Fibroblast of the aortic adventitia (primary cell): Measurements from ENCODE around the gene NMRAL1. TPM values are rescaled to one million over a fixed set of nuclear protein-coding genes. Genes with fewer than 3 reads are reported as not detected.

Experiments used
- DNase-seq: peaks from one replicate; pipeline ENCODE4 v3.0.0-alpha.2; 2010; ENCODE audit warnings: low read depth
- H3K4me3 ChIP-seq: 2 replicates; pipeline ENCODE4 v1.5.1; 2011; ENCODE audit warnings: low read depth, mild to moderate bottlenecking, control low read depth, low read length, moderate library complexity
- total RNA-seq: library from RNA; depleted of rRNA; stranded (reverse); fragments of >200 nt; gene quantifications from 2 replicates; pipeline ENCODE4 v1.2.3, GENCODE V29; 2012; ENCODE audit warnings: low replicate concordance
- TF ChIP-seq, protein P1 (sequence below): IDR thresholded peaks from 2 replicates; pipeline ENCODE4 v1.5.1; 2011; ENCODE audit warnings: mild to moderate bottlenecking, low read length, control low read depth, inconsistent platforms; ENCODE audit not compliant: insufficient read depth

NMRAL1 gene
- total RNA-seq, 1 donor: 43.4 TPM

DNA sequence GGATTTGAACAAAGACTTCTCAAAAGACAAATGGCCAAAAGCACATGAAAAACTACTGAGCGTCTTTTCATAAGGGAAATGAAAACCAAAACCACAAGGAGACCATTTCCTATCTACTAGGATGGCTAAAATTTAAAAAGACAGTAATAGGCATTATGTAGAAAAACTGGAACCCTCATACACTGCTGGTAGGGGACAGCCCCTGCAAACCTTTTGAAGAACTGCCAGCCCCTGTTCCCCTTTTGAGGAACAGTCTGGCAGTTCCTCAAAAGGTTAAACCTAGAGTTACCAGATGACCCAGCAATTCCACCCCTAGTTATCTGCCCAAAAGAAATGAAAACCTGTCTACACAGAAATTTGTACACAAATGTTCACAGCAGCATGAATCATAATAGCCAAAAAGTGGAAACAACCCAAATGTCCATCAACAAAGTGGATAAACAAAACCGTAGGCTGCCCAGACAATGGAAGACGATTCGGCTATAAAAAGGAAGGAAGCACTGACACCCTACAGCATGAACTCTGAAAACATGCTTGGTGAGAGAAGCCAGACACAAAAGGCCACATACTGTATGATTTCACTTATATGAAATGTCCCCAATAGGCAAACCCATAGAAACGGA lies 41.3 kb upstream of the NMRAL1 start:
- no peak overlapping the region for H3K4me3 ChIP-seq
- peak; percentile 41 for DNase-seq
- TF ChIP-seq, protein P1, sequence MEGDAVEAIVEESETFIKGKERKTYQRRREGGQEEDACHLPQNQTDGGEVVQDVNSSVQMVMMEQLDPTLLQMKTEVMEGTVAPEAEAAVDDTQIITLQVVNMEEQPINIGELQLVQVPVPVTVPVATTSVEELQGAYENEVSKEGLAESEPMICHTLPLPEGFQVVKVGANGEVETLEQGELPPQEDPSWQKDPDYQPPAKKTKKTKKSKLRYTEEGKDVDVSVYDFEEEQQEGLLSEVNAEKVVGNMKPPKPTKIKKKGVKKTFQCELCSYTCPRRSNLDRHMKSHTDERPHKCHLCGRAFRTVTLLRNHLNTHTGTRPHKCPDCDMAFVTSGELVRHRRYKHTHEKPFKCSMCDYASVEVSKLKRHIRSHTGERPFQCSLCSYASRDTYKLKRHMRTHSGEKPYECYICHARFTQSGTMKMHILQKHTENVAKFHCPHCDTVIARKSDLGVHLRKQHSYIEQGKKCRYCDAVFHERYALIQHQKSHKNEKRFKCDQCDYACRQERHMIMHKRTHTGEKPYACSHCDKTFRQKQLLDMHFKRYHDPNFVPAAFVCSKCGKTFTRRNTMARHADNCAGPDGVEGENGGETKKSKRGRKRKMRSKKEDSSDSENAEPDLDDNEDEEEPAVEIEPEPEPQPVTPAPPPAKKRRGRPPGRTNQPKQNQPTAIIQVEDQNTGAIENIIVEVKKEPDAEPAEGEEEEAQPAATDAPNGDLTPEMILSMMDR: no peak

DNA sequence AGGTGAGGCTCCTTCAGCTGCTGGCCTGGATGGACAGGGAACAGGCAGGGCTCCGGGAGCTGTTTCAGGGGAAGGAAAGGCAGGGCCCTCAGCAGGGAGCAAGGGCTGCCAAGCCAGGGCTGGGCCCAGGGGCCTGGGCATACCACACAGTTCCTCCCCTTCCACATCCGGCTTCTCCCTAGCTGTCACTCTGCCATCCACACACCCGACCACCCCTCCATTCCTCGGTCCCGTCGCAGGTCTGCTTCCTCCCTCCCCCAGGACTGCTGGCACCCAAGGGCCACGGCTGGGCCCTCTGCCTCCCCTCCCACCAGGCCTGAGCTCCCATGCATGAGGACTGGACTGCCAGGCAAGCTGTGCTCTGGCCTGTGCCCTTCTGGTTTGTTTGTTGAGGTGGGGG lies 40.2 kb upstream of the NMRAL1 start:
- H3K4me3 ChIP-seq: no peak overlapping the region
- TF ChIP-seq, protein P1: no peak
- no peak for DNase-seq

DNA sequence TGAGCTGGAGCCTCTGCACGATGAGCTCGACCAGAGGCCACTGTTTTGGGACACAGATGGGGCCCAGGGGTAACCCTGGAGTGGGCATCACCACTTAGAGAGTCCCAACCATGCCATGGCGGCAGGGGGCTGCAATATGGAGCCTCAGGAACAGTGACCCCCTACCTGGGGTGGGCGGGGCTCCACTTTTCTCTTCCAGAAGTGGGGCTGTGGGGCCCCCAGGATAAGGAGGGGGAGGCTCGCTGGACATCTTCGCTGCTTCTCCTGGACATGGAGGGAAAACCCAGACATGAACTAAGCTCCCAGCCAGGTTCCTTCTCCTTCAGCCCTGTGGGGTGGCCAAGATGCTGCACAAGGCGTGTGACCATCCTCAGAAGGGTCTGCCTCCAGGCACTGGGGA lies 39.5 kb upstream of the NMRAL1 start:
- TF ChIP-seq, protein P1: no peak
- no peak for DNase-seq

DNA sequence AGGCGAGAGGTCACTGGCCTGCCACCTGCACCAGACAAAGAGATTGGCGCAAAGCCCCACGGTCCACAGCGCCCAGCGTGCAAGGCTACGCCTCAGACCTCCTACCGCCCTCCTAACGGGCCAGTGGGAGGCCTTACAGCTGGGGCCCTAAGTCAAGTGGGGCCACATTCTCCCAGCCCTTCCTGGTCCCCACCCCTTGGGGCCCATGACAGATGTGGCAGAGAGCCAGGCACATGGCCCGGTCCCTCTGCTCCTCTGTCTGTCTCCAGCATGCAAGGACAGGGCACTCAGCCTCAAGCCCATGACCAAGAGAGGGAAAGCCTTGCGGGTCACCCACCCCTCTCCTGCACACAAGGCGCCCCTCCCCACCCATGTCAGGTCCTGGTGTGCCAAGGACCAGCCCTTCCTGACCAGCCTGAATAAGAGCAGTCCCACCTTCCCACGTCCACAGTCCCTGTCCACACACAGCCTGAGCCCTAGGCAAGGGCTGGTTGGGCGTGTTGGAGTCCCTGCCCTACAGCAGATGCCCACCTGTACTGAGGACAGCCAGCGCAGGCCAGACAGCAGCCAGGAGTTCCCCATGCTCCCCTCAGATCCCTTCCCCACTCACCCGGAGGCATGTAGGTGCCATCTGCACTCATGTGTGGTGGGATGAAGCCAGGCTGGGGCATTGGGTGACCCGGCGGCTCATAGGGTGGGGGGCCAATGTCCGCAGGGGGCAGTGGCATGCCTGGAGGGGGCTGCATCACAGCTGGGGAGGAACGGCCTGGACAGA lies 38.8 kb upstream of the NMRAL1 start:
- no peak overlapping the region for H3K4me3 ChIP-seq
- no peak for DNase-seq
- TF ChIP-seq, protein P1: no peak

More for the DNA sequence above, 39.5 kb upstream of the NMRAL1 start:
- no peak overlapping the region for H3K4me3 ChIP-seq

DNA sequence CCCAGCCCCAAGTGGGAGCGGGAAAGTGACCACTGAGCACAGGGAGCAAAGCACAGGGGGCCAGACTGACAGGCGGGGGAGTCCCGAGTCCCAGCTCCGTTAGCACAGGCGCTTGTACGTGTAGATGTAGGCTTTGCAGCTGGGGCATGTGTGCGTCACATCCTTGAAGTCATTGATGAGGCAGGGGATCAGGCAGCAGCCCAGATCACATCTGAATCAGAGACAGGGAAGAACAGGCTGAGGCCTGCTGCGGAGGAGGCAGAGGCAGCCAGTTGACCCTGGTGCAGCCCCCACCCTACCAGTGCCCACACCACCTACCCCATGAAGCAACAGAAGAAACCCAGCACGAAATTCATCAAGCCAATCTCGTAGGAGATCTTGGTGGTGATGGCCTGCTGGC lies 38.0 kb upstream of the NMRAL1 start:
- H3K4me3 ChIP-seq: no peak overlapping the region
- DNase-seq: no peak
- TF ChIP-seq, protein P1: no peak

DNA sequence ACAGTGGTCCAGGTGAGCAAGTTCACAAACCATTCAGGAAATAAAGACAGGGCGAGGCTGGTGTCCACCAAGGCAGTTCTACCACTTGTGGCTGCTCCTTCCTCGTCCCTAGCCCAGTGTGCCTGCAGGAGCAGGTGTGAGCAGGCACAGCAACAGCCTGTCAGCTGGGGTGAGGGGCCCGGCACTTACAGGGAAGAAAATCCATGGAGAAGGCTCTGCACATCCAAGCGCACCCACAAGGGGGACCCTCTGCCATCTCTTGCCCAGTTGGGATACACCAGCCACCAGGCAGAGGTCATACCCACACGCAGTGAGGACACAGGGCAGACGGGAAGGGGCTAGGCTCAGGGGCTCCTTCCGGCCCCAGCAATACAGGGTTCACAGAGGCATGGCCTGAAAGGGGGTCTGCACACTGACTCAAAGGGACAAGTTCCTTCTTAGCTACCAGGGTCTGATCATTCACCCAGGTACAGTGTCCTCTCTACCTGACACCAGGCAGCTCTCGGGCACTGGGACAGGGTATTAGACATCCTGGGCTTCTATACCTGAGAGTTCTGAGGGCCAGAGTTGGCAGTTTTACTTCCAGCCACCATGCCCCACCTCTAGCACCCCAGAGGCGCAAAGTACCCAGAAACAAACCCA lies 37.1 kb upstream of the NMRAL1 start:
- peak; percentile 33 for DNase-seq
- no peak overlapping the region for H3K4me3 ChIP-seq
- TF ChIP-seq, protein P1: peak; percentile 57
